ENCODE measurements around the gene DRG1.
"Not testable (repeated sequence)": the region's sequence is repeated elsewhere in the genome, so short reads cannot be mapped to it uniquely, and the experiment has no call there.

The DRG1 gene

GRCh38 chr22:31442768-31443489 is 43.5 kb downstream of the DRG1 start:
- DNase-seq: no peak

GRCh38 chr22:31443516-31443915 is 44.1 kb downstream of the DRG1 start:
- DNase-seq: no peak

GRCh38 chr22:31445642-31446041 is 46.2 kb downstream of the DRG1 start:
- DNase-seq: no peak

GRCh38 chr22:31446208-31446607 is 46.8 kb downstream of the DRG1 start:
- DNase-seq: no peak

- DNase-seq: no peak
Measured at GRCh38 chr22:31446767-31447166, 47.4 kb downstream of the DRG1 start.

GRCh38 chr22:31447337-31447736 is 47.9 kb downstream of the DRG1 start:
- no peak for DNase-seq

- DNase-seq: no peak
Measured at GRCh38 chr22:31448382-31448781, 49.0 kb downstream of the DRG1 start.

- no peak for DNase-seq
Measured at GRCh38 chr22:31449506-31449905, 50.1 kb downstream of the DRG1 start.

- DNase-seq: no peak
Measured at GRCh38 chr22:31451709-31452571, 52.5 kb downstream of the DRG1 start.

GRCh38 chr22:31461699-31462098 is 62.3 kb downstream of the DRG1 start:
- DNase-seq: no peak

- no peak for DNase-seq
Measured at GRCh38 chr22:31465307-31465706, 65.9 kb downstream of the DRG1 start.

- no peak for DNase-seq
Measured at GRCh38 chr22:31474743-31475142, 75.3 kb downstream of the DRG1 start.

GRCh38 chr22:31475800-31476199 is 76.4 kb downstream of the DRG1 start:
- no peak for DNase-seq

GRCh38 chr22:31477329-31477728 is 77.9 kb downstream of the DRG1 start:
- no peak for DNase-seq

- DNase-seq: no peak
Measured at GRCh38 chr22:31481129-31481528, 81.7 kb downstream of the DRG1 start.

GRCh38 chr22:31482470-31482869 is 83.1 kb downstream of the DRG1 start:
- DNase-seq: not testable (repeated sequence)

Measured in NCI-H345 (cell line).